Left kidney (tissue), 2 donors: Measurements from ENCODE around the gene ZNF407. TPM values are rescaled to one million over a fixed set of nuclear protein-coding genes. Genes with fewer than 3 reads are reported as not detected.
A peak's percentile ranks its signal among the peaks of the same experiment; 100 is the strongest.

Experiments used
- DNase-seq: peaks from one replicate; pipeline ENCODE4 v3.0.0-alpha.2; 2013
- polyA plus RNA-seq: library from polyadenylated mRNA; unstranded; fragments of 120-200 nt; gene quantifications from one replicate; pipeline ENCODE4 v1.2.1, GENCODE V29; 2013; ENCODE audit not compliant: insufficient read length

The ZNF407 gene
- polyA plus RNA-seq, 1 donor, result 11.4 TPM

- no peak for DNase-seq
Measured at GRCh38 chr18:74788657-74789056, 191.0 kb downstream of the ZNF407 start.

GRCh38 chr18:74789078-74789477 is 191.4 kb downstream of the ZNF407 start:
- no peak for DNase-seq

DNA sequence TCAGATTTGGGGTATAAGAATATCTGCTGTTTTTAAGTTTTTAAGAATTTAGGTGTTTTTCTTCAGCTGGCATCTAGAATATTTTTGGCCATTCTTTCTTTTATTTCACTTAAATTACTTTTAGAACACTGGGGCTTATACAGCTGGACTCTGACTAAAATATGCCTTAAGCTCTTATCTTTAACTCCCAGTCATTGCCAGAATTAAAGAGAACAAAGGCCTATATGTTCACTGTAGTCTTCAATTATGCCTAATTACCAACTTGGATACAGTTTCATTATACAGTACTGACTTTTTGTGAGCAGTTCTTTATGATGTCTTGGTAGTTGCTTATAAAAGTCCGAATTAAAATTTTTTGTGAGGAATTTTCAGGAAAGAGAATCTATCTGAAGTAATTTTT is 192.8 kb downstream of the ZNF407 start:
- no peak for DNase-seq

DNA sequence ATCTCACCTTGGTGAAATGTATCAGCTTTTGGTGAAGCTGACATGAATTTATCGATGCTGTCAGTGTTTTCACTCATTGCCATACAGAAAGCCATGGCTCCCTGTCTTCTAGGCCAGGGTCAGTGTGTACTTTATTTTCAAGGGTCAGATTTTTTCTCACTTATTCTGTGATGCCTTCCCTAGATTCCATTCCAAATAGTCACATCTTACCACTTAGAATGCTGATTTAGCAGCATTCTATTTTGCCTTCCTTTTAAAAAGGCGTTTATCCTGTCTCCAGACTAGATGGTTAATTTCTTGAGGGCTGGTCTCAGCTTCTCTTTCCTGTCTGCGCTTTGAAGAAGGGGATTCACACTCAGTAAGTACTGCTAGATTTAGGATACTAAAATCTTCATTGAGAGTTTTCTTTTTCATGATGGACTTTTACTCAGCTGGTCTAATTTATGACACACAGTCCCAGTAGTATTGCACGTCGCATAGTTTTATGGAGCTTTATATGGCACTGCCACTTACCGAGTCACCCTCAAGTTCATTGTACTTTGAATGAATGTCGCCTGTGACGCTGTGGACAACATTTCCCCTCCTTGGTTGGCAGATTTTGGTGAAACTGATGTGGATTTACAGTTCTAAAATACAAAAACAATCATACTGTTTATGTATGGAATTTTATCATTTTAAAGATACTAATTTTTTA is 194.0 kb downstream of the ZNF407 start:
- no peak for DNase-seq

- DNase-seq, result no peak
Measured at GRCh38 chr18:74793746-74794145, 196.1 kb downstream of the ZNF407 start.

DNA sequence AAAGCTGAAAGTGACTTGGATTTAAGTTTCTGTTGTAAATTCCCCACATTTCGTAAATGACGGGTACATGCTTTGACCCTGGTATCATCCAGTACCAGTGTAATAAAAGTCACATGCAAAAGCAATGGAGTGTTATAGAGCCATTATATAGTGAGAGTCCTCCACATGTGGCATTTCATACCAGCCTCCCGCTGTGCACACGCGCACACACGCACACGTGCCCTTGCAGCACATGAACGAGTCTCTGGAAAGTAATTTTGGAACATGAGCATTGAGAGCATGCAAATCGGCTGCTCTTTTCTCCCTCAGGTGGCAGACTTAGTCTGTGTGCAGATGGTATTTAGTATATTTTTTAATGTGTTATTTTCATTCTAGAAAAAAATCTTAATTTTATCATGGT is 198.1 kb downstream of the ZNF407 start:
- no peak for DNase-seq

GRCh38 chr18:74796211-74796610 is 198.5 kb downstream of the ZNF407 start:
- no peak for DNase-seq

- DNase-seq, result no peak
Measured at GRCh38 chr18:74796841-74797576, 199.3 kb downstream of the ZNF407 start.

DNA sequence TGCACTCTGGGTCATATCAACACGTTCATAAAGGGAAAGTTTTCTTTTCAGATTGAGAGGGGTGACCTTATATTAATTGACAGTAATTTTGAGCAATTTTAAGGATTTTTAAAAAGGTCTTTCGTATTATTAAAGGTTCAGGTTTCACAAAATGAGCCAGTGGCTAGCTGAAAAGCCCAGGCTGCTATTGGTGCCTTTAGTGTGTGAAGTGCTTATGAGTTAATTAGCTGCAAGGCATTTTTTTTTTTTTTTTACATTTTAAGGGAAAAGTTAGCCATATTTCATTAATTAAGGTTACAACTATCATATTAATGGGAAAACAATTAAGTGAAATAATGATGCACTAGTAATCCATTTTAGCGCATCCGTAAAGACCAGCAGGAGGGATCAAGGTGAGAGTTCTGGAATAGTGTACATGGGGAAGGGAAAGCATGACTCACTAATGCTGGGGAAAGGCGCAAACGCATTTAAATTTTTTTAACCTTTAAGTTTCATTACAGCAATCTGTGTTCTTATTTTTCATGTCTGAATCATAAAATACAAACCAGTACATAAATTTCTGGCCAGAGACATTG is 200.0 kb downstream of the ZNF407 start:
- DNase-seq, result no peak

DNA sequence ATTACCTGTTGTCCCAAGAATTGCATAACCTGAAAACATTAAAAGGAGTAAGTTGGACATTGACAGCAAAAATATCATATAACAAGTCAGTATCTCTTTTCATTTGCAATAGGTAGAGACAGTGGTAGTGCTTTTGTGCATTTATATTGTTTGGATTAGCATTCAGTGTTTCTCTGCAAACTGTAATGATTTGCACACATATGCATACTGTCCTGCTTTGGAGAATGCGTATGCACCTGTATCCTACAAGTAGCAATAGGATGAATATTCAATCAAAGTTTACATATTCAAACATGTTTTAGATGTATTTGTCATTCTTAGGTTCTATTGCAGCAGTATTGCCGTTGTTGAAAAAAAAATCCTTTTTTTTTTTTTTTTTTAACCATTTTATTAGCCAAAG is 201.9 kb downstream of the ZNF407 start:
- DNase-seq, result no peak

GRCh38 chr18:74800098-74800497 is 202.4 kb downstream of the ZNF407 start:
- DNase-seq, result no peak

DNA sequence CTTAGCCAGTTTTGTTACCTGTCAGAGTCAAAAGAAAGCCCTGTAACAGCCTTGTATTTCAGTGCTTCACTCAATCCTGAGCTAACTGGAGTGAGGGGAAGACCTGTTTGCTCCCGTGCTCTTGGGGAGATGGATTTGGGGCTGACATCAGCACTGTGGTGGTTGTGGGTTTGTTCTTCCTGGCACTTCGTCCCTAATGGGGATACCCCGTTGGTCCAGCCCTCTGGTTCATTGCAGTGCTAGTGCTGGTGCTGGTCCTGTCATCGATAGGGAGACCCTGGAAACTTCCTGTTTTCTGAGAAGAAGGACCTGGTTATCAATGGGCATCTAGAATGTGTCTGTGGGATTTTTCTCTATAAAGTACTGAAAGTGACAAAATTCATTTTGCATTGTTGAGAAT is 205.4 kb downstream of the ZNF407 start:
- DNase-seq, result no peak

- DNase-seq, result no peak
Measured at GRCh38 chr18:74803769-74804168, 206.1 kb downstream of the ZNF407 start.

GRCh38 chr18:74804677-74805076 is 207.0 kb downstream of the ZNF407 start:
- DNase-seq, result peak; percentile 14

- no peak for DNase-seq
Measured at GRCh38 chr18:74806073-74806472, 208.4 kb downstream of the ZNF407 start.

GRCh38 chr18:74806700-74807416 is 209.2 kb downstream of the ZNF407 start:
- no peak for DNase-seq

DNA sequence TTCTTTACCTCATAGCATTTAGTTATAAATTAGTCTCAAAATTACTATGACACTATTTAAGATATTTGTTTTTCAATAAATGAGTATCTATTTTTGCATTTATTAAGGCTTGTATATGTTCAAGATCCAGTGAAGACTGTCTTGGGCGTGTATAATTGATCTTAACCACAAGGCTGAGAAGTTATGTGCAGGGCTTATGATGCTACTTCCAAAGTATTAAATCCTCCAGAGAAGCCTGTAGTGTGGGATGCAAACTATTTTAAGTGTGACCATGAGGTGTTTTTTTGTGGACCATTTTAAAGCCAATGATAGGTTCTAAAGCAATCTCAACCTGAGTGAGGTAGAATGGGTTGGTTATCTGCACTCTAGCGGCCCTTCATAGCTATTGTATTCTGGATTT is 219.9 kb downstream of the ZNF407 start:
- no peak for DNase-seq

DNA sequence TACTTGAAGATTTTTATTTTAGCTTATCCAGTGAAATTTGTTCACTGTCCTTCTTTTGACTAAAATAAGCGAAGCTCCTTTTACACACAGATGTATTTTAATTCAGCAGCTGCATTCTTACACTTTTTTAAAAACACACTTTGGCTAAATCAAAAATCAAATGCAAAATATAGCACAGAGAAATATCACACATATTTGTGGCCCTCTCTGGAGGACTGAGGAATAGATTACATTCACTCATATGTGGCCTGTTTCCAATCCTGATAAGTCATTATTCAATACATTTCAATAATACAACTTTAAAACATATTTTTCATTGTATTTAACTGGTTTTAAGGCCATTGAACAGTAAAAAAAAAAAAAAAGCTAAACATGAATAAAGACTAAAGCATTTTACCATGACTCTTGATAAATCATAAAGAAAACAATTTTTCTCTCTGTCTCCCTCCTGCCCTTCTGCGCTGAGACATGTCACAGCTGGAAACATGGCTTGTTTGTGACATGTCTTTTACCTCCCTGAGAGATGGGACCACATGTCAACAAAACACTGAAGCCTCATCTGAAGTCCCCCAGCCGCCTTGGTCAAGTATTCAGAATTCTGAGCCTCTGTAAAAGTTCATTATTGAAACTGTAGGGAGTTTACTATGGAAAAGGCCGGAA is 221.0 kb downstream of the ZNF407 start:
- no peak for DNase-seq

DNA sequence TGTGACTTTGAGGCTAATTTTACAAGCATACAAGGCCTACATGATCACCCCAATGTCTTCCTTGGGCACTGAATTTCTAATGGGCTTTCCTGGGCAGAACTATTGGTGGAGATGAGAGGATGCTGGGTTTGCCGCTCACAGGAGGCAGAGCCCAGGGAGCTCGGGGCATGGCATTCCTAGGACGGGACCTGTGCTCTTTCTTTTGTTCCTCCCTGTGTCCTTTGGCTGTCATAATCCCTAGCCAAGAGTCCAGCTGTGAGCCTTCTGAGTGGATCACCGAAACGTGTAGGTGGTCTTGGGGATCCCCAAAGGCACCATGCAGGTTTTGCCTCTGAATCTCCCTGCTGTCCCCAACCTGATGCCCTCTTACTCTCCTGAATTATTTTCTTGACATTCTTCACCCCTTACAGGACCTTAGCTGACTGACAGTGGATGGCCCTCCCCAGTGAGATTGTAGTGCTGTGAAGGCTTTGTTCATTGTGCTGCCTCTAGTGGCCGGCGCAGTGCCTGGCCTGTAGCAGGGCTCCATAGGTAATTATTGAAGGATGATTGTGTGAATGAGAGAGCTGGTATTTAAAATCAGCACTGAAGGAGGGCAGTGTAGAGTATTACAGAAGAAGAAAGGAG is 221.9 kb downstream of the ZNF407 start:
- no peak for DNase-seq

- no peak for DNase-seq
Measured at GRCh38 chr18:74820160-74820780, 222.6 kb downstream of the ZNF407 start.

DNA sequence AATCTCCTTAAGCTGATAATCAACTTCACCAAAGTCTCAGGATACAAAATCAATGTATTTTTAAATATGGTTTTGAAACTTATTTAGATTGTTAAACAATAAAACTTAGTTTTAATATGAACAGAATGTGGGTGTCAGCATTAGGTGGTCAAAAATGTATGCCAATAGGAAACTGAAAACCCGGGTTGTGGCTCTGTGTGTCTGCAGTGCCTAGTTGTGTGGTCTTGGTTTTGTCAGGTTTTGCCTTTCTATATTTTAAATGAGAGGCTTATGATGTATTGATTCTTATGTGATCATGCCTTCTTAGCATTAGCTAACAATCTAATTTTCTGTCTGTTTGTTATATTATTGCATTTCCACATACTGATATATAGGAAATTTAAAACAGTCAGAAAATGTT is 227.8 kb downstream of the ZNF407 start:
- DNase-seq, result no peak
